Panc1 (cell line): ENCODE measurements around the gene IL20RB. TPM values are rescaled to one million over a fixed set of nuclear protein-coding genes. Genes with fewer than 3 reads are reported as not detected.

Experiments
- ATAC-seq: fragments of 200-7000 bp; cut with Tn5 transposase; 2 replicates; pipeline ENCODE4 v1.9.1; 2020; ENCODE audit warnings: mild to moderate bottlenecking, moderate library complexity
- BruUV-seq: library from RNA; stranded (reverse); fragments of 400-500 nt; replicated peaks from 2 replicates; lab custom pipeline; 2021; lab: Mats Ljungman, UMichigan
- CTCF ChIA-PET: fragments of 300-600 bp; sonication (Branson Sonifier 250); formaldehyde crosslinking; loops from one replicate; lab custom pipeline; 2022; ENCODE audit warnings: antibody characterized with exemption; lab: Charles Lee
- POLR2A ChIA-PET: fragments of 300-600 bp; sonication (Branson Sonifier 250); formaldehyde crosslinking; loops from one replicate; lab custom pipeline; 2022; ENCODE audit warnings: antibody characterized with exemption; lab: Charles Lee
- DNase-seq: peaks from one replicate; pipeline ENCODE4 v3.0.0-alpha.2; 2010; ENCODE audit warnings: low read depth, low spot score
- H3K27ac ChIP-seq: 2 replicates; pipeline ENCODE4 v1.5.1; 2011; ENCODE audit warnings: mild to moderate bottlenecking, low read length, inconsistent platforms
- H3K27me3 ChIP-seq: fragments of 200-500 bp; sonication (Bioruptor generic); 2 replicates; pipeline ENCODE4 v1.6.0; 2014; ENCODE audit warnings: low read length, inconsistent platforms; ENCODE audit not compliant: control insufficient read depth, insufficient read depth
- H3K36me3 ChIP-seq: fragments of 200-500 bp; sonication (Bioruptor generic); 2 replicates; pipeline ENCODE4 v1.5.1; 2014; ENCODE audit warnings: inconsistent platforms, mild to moderate bottlenecking, low read length, moderate library complexity; ENCODE audit not compliant: control insufficient read depth, insufficient read depth
- H3K4me1 ChIP-seq: 2 replicates; pipeline ENCODE4 v1.5.1; 2011; ENCODE audit warnings: inconsistent platforms, mild to moderate bottlenecking, low read length, moderate library complexity; ENCODE audit not compliant: control insufficient read depth, insufficient read depth
- H3K4me3 ChIP-seq, 2 experiments: 2 replicates each; pipeline ENCODE4 v1.5.1; 2011 to 2012; ENCODE audit warnings: low read depth in 2 of 2, low read length in 2 of 2, mild to moderate bottlenecking in 2 of 2, inconsistent platforms in 1 of 2, moderate library complexity in 1 of 2
- H3K9me3 ChIP-seq: fragments of 200-500 bp; sonication (Bioruptor generic); 2 replicates; pipeline ENCODE4 v1.5.1; 2014; ENCODE audit warnings: low read depth, mild to moderate bottlenecking, inconsistent platforms, low read length, moderate library complexity; ENCODE audit not compliant: control insufficient read depth, insufficient read depth
- POLR2AphosphoS5 ChIP-seq: IDR thresholded peaks from 2 replicates; pipeline ENCODE4 v1.6.1; 2012; ENCODE audit warnings: mild to moderate bottlenecking, low read depth, low read length, moderate library complexity
- SIN3A ChIP-seq: IDR thresholded peaks from 2 replicates; pipeline ENCODE4 v1.6.1; 2012; ENCODE audit warnings: low read depth, mild to moderate bottlenecking, low read length, moderate library complexity, borderline replicate concordance; ENCODE audit not compliant: insufficient read depth
- TCF7L2 ChIP-seq: IDR thresholded peaks from 2 replicates; pipeline ENCODE4 v1.6.1; 2011; ENCODE audit warnings: mild to moderate bottlenecking, low read depth, low read length, inconsistent platforms
- in situ Hi-C: cut with HindIII; loops from 2 replicates; pipeline ENCODE4 v1.10.0; 2016; ENCODE audit warnings: low sequenced_read_pairs, low pct_unique_long_range_greater_than_20kb
- intact Hi-C: fragments of 100-400 bp; cut with micrococcal nuclease; formaldehyde crosslinking; loops from one replicate; pipeline ENCODE4 v1.10.0; 2022; ENCODE audit not compliant: unreplicated experiment
- total RNA-seq: library from RNA; stranded (reverse); gene quantifications from one replicate; pipeline ENCODE4 v1.2.1, GENCODE V29; 2021; ENCODE audit not compliant: unreplicated experiment
- TF ChIP-seq, protein P1 (sequence below), 2 experiments: IDR thresholded peaks; 2 replicates each; pipeline ENCODE4 v1.6.1; 2011 to 2012; ENCODE audit warnings: low read depth in 2 of 2, control low read depth in 1 of 2, low read length in 1 of 2, mild to moderate bottlenecking in 1 of 2, moderate library complexity in 1 of 2; ENCODE audit not compliant: insufficient read depth in 1 of 2
- TF ChIP-seq, protein P2 (sequence below): fragments of 450-650 bp; IDR thresholded peaks from 2 replicates; pipeline ENCODE4 v1.5.1; 2017; ENCODE audit warnings: mild to moderate bottlenecking

IL20RB gene
- total RNA-seq, 1 experiment from 2014 or later = 1.7 TPM

DNA sequence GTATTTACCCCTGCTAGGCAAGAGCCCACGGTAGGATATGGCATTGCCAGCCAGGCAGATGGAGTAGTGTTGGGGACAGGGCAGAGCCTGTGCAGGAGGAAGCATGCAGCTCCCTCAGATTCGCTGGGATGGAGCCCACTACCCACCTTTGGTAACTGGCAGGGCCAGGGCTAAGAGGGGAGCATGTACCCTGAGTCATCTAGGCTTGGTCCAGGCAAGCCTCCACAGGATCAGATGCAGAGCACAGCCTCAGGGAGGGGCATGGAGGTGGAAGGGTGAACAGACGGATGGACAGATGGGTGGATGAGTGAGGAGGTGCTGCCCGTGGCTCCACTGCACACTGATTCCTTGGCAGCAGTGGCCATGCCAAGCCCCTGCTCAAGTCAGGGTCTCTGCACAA is 33.0 kb downstream of the IL20RB start:
- BruUV-seq = no TSS peak
- DNase-seq (no peak), ATAC-seq (no peak)
- intact Hi-C loops (no loop called here), in situ Hi-C loops (no loop called here)
- no peak overlapping the region for H3K27ac ChIP-seq
- CTCF ChIA-PET = no interaction called here
- TF ChIP-seq TCF7L2 = no peak
- TF ChIP-seq, protein P1, sequence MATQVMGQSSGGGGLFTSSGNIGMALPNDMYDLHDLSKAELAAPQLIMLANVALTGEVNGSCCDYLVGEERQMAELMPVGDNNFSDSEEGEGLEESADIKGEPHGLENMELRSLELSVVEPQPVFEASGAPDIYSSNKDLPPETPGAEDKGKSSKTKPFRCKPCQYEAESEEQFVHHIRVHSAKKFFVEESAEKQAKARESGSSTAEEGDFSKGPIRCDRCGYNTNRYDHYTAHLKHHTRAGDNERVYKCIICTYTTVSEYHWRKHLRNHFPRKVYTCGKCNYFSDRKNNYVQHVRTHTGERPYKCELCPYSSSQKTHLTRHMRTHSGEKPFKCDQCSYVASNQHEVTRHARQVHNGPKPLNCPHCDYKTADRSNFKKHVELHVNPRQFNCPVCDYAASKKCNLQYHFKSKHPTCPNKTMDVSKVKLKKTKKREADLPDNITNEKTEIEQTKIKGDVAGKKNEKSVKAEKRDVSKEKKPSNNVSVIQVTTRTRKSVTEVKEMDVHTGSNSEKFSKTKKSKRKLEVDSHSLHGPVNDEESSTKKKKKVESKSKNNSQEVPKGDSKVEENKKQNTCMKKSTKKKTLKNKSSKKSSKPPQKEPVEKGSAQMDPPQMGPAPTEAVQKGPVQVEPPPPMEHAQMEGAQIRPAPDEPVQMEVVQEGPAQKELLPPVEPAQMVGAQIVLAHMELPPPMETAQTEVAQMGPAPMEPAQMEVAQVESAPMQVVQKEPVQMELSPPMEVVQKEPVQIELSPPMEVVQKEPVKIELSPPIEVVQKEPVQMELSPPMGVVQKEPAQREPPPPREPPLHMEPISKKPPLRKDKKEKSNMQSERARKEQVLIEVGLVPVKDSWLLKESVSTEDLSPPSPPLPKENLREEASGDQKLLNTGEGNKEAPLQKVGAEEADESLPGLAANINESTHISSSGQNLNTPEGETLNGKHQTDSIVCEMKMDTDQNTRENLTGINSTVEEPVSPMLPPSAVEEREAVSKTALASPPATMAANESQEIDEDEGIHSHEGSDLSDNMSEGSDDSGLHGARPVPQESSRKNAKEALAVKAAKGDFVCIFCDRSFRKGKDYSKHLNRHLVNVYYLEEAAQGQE (IDR thresholded peaks at IDR 0.05; ENCODE audit: insufficient read depth in 1 of 2, low read depth in 2 of 2, low read length in 1 of 2) = no peak
- no peak for TF ChIP-seq SIN3A
- TF ChIP-seq POLR2AphosphoS5 = no peak
- TF ChIP-seq, protein P2, sequence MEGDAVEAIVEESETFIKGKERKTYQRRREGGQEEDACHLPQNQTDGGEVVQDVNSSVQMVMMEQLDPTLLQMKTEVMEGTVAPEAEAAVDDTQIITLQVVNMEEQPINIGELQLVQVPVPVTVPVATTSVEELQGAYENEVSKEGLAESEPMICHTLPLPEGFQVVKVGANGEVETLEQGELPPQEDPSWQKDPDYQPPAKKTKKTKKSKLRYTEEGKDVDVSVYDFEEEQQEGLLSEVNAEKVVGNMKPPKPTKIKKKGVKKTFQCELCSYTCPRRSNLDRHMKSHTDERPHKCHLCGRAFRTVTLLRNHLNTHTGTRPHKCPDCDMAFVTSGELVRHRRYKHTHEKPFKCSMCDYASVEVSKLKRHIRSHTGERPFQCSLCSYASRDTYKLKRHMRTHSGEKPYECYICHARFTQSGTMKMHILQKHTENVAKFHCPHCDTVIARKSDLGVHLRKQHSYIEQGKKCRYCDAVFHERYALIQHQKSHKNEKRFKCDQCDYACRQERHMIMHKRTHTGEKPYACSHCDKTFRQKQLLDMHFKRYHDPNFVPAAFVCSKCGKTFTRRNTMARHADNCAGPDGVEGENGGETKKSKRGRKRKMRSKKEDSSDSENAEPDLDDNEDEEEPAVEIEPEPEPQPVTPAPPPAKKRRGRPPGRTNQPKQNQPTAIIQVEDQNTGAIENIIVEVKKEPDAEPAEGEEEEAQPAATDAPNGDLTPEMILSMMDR = no peak
- no peaks in the 10 kb centered on the region for H3K27me3 ChIP-seq
- no peak overlapping the region for H3K4me3 ChIP-seq
- no peaks in the 10 kb centered on the region for H3K36me3 ChIP-seq
- H3K4me1 ChIP-seq = no peaks in the 10 kb centered on the region
- H3K9me3 ChIP-seq = no peaks in the 10 kb centered on the region
- POLR2A ChIA-PET = no interaction called here

DNA sequence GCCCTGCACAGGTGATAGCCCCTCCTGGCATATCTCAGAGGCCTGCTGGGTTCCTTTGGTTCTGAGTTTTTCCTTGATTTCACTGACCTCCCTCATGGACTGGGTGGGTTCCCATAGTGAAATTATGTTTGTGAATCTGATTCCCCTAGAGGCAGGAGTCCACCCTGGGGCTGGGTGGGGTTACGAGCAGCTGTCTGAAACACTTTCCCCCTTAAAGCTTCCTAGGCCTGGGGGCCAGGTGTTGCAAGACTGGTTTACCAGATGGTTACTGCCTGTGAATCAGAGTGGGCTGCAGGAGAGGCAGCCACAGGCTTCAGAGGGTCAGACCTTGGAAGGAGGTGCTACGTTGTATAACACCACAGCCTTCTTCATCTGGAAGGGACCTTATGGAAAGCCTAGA is 34.3 kb downstream of the IL20RB start:
- ATAC-seq = no peak
- H3K9me3 ChIP-seq = no peaks in the 10 kb centered on the region
- no peaks in the 10 kb centered on the region for H3K36me3 ChIP-seq
- no peak overlapping the region for H3K27ac ChIP-seq
- H3K27me3 ChIP-seq = no peaks in the 10 kb centered on the region
- no peak overlapping the region for H3K4me3 ChIP-seq
- ChIA-PET CTCF (no interaction called here), POLR2A (no interaction called here)
- no peaks in the 10 kb centered on the region for H3K4me1 ChIP-seq
- intact Hi-C loops = no loop called here
- no peak for DNase-seq
- TF ChIP-seq, protein P1 (IDR thresholded peaks at IDR 0.05; ENCODE audit: insufficient read depth in 1 of 2, low read depth in 2 of 2, low read length in 1 of 2) = no peak
- TF ChIP-seq, protein P2 = no peak
- TF ChIP-seq POLR2AphosphoS5 = no peak
- TF ChIP-seq SIN3A = no peak
- no peak for TF ChIP-seq TCF7L2
- in situ Hi-C loops = no loop called here
- BruUV-seq = no TSS peak
